Astrocyte of the hippocampus (primary cell): ENCODE data around the gene PRMT1.

Experiments used
- DNase-seq: peaks from one replicate; pipeline ENCODE4 v3.0.0; 2011; ENCODE audit warnings: low read depth, low spot score

The PRMT1 gene

GRCh38 chr19:49677231-49677900 is at the start of gene PRMT1:
Gene PRMT1 (plus strand): TSS chr19:49677271. CDS start chr19:49677281, 10 bp downstream.
- DNase-seq = peak; percentile 64

- DNase-seq = no peak
Observed at GRCh38 chr19:49629659-49630058, 47.4 kb upstream of the PRMT1 start.

GRCh38 chr19:49631014-49631588 is 46.0 kb upstream of the PRMT1 start:
- peak; percentile 12 for DNase-seq

- DNase-seq = no peak
Observed at GRCh38 chr19:49631610-49632192, 45.4 kb upstream of the PRMT1 start.

GRCh38 chr19:49632576-49632975 is 44.5 kb upstream of the PRMT1 start:
- DNase-seq = no peak

- peak; percentile 13 for DNase-seq
Observed at GRCh38 chr19:49633273-49633672, 43.8 kb upstream of the PRMT1 start.

- DNase-seq = peak; percentile 40
Observed at GRCh38 chr19:49635530-49636232, 41.4 kb upstream of the PRMT1 start.

- DNase-seq = no peak
Observed at GRCh38 chr19:49636233-49636932, 40.7 kb upstream of the PRMT1 start.

- peak; percentile 81 for DNase-seq
Observed at GRCh38 chr19:49637821-49638738, 39.0 kb upstream of the PRMT1 start.

GRCh38 chr19:49639401-49640112 is 37.5 kb upstream of the PRMT1 start:
- DNase-seq = peak; percentile 28

GRCh38 chr19:49640113-49640898 is 36.8 kb upstream of the PRMT1 start, which contains the start of gene RRAS:
Gene RRAS (minus strand): TSS chr19:49640143. CDS start chr19:49640098, 45 bp downstream.
- peak; percentile 100 for DNase-seq

GRCh38 chr19:49641688-49642491 is 35.2 kb upstream of the PRMT1 start, which contains the start of gene SCAF1:
Gene SCAF1 (plus strand): TSS chr19:49642209. CDS start chr19:49645027, 2,818 bp downstream.
- DNase-seq = peak; percentile 100

- DNase-seq = no peak
Observed at GRCh38 chr19:49642492-49643035, 34.5 kb upstream of the PRMT1 start.

GRCh38 chr19:49643466-49643865 is 33.6 kb upstream of the PRMT1 start:
- no peak for DNase-seq

GRCh38 chr19:49645592-49645991 is 31.5 kb upstream of the PRMT1 start:
- DNase-seq = no peak

- no peak for DNase-seq
Observed at GRCh38 chr19:49645995-49646394, 31.1 kb upstream of the PRMT1 start.

- no peak for DNase-seq
Observed at GRCh38 chr19:49646586-49646985, 30.5 kb upstream of the PRMT1 start.
